Activated CD4-positive, alpha-beta T cell treated with anti-CD3 and anti-CD28 coated beads, Interleukin-2, amount 10 ng/mL, durations not matched to agents 24 days and 14 days (primary cell): ENCODE results near the gene UTP4. TPM values are rescaled to one million over a fixed set of nuclear protein-coding genes. Genes with fewer than 3 reads are reported as not detected.

Experiments
- DNase-seq: peaks from one replicate; pipeline ENCODE4 v3.0.0; 2022
- H3K27ac Mint-ChIP-seq: one replicate; pipeline ENCODE4 v1.8.0; 2022; ENCODE audit warnings: mild to moderate bottlenecking, mixed read lengths
- H3K27me3 Mint-ChIP-seq: one replicate; pipeline ENCODE4 v1.8.0; 2022; ENCODE audit warnings: mixed read lengths
- H3K36me3 Mint-ChIP-seq: one replicate; pipeline ENCODE4 v1.8.0; 2022; ENCODE audit warnings: low read depth, mild to moderate bottlenecking, mixed read lengths
- H3K4me1 Mint-ChIP-seq: one replicate; pipeline ENCODE4 v1.8.0; 2021; ENCODE audit warnings: mixed read lengths
- H3K4me3 Mint-ChIP-seq: one replicate; pipeline ENCODE4 v1.8.0; 2022; ENCODE audit warnings: mild to moderate bottlenecking, moderate library complexity, mixed read lengths
- H3K9me3 Mint-ChIP-seq: one replicate; pipeline ENCODE4 v1.8.0; 2021; ENCODE audit warnings: mixed read lengths
- intact Hi-C: fragments of 100-400 bp; cut with micrococcal nuclease; formaldehyde crosslinking; loops from one replicate; pipeline ENCODE4 v1.15.1; 2023
- total RNA-seq: library from RNA; stranded (reverse); gene quantifications from 2 replicates; pipeline ENCODE4 v1.2.3, GENCODE V29; 2022

Gene UTP4
- total RNA-seq, 1 donor from 2014 or later = 126 TPM

DNA sequence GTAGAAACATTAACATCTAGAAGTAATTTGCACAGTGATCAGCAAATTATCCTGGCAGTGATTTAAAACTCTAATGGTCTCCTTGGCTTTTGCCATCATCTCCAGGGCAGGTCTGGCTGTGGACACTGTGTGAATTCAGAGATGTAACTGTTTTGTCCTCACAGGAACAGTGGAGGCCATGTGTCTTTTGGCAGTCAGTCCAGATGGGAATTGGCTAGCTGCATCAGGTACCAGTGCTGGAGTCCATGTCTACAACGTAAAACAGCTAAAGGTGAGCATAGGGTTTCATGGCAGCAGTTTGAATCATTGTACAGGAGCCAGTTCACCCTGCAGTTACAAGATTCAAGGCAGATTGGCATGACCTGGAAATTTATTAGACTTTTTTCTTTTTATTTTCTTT lies 27.7 kb downstream of the UTP4 start:
- H3K9me3 Mint-ChIP-seq = no peaks in the 10 kb centered on the region
- no peak overlapping the region for H3K4me3 Mint-ChIP-seq
- no peak for DNase-seq
- peaks cover 74% of the 10 kb centered on the region for H3K36me3 Mint-ChIP-seq
- intact Hi-C loops = no loop called here
- no peak overlapping the region for H3K27ac Mint-ChIP-seq
- peaks cover 20% of the 10 kb centered on the region for H3K4me1 Mint-ChIP-seq
- H3K27me3 Mint-ChIP-seq = no peaks in the 10 kb centered on the region

DNA sequence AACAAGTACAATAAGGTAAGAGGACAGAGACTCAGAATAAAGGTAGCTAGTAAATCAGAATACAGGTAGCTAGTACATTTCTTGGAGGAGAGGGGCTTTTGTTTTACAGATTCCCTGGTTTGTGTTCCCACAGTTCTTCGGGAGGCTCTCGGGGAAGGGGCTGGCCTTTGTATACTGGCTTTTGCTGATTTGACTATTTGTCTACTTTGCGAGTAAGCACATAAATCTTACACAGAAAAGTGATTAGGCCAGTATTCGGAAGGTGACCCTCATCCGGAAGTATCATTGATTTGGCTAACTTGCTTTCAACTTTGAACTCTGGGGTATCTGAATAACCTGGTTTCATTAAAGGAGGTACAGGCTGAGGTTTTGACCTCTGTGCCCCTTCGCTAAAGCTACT lies 33.1 kb downstream of the UTP4 start:
- Mint-ChIP-seq H3K4me3 (peak overlapping the region; percentile 70), H3K27ac (peak overlapping the region; percentile 91), H3K36me3 (peaks cover 77% of the 10 kb centered on the region), H3K27me3 (no peaks in the 10 kb centered on the region), H3K9me3 (no peaks in the 10 kb centered on the region), H3K4me1 (peaks cover 42% of the 10 kb centered on the region)
- intact Hi-C loops = no loop called here
- DNase-seq = no peak

DNA sequence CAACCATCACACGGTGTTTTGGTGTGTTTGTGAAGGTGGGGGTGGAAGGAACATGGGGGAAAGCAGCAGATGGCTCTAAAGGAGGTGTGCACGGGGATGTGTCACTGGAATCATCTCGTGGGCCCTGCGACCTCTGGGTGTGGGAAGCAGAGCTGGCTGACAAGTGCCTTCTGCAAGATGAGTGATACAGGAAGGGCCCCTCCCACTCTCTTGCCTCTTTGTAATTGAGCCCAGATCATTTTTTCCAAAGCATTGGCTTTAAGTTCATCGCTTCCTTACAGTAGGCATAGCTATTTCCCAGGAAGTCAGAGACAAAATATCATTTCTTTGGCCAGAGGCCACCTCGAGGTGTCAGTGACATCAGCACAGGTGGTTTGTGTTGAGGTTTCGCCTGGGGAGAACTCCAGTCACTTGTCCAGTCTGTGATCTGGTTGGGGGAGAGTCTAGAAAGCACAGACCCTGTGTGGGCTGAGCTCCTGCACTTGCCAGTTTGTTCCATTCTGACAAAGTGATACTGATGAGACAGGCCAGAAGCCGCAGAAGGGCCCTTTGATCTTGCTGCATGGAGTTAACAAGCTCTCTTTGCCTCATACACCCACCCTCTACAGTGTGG lies 33.9 kb downstream of the UTP4 start:
- no peaks in the 10 kb centered on the region for H3K9me3 Mint-ChIP-seq
- H3K4me3 Mint-ChIP-seq = peak overlapping the region; percentile 70
- intact Hi-C loops = loop anchor here (1.0 to 2.0 kb wide), 6 partner anchors 20 to 1076 kb away; partner anchors contain the start of genes CHTF8 and UTP4
- peak; percentile 83 for DNase-seq
- no peaks in the 10 kb centered on the region for H3K27me3 Mint-ChIP-seq
- peak overlapping the region; percentile 91 for H3K27ac Mint-ChIP-seq
- H3K4me1 Mint-ChIP-seq = peaks cover 45% of the 10 kb centered on the region
- peaks cover 76% of the 10 kb centered on the region for H3K36me3 Mint-ChIP-seq

DNA sequence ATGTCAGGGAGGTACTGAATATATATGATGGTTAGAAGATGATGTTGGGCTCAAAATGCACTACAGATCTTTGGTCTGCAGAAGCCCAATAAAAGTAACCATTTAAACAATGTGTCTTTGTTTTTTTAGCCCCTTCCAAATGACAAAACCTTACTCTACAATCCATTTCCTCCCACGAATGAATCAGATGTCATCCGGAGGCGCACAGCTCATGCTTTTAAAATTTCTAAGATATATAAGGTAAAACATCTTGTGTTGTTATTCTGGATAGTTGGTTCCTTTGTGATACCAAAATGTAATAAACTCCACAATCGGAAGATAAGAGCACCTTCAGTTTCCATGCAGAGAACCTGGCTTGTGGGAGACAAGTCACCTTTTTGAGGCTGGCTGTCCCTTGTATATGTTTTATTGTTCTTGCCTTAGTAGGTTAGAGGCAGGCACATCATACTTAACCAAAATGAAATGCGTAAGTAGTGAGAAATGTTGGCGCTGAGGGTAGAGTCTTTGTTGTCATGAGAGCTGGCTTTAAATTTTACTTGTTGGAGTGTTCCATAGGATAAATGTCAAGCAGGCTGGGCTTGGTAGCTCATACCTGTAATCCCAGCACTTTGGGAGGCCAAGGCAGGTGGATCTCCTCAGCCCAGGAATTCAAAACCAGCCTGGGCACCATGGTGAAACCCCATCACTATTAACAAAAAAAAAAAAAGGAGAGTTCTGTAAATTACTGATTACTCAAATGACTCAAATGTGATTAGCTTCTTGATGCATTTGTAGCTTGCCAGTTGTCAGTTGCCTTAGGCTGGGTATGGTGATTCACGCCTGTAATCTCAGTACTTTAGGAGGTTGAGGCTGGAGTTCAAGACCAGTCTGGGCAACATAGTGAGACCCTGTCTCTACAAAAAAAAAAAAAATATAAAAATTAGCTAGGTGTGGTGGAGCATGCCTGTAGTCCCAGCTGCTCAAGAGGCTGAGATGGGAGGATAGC lies 34.8 kb downstream of the UTP4 start:
- Mint-ChIP-seq H3K27me3 (no peaks in the 10 kb centered on the region), H3K36me3 (peaks cover 77% of the 10 kb centered on the region), H3K4me3 (peak overlapping the region; percentile 70), H3K27ac (peak overlapping the region; percentile 91), H3K9me3 (no peaks in the 10 kb centered on the region), H3K4me1 (peaks cover 46% of the 10 kb centered on the region)
- DNase-seq = no peak
- intact Hi-C loops = loop anchor here (1.0 to 2.0 kb wide), 6 partner anchors 19 to 1076 kb away; partner anchors contain the start of genes CHTF8 and UTP4

DNA sequence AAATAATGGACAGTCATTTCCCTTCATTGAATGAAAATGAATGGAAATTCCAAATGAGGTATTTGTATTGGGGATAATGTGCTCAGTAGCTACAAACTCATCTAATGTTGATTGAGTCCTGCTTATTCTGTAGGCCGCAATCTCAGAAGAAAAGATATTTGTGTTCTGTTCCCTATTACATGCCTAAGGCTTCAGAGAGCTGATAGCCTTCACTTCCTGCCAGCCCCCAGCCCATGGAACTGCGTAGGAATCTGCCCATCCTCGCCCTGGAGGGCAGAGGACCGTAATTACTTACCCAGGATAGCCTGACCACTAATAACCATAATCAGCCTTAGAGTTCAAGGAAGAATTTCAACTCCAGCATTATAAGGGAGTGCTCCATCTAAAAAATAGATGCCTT lies 36.6 kb downstream of the UTP4 start:
- intact Hi-C loops = no loop called here
- H3K36me3 Mint-ChIP-seq = peaks cover 74% of the 10 kb centered on the region
- no peaks in the 10 kb centered on the region for H3K27me3 Mint-ChIP-seq
- no peak overlapping the region for H3K27ac Mint-ChIP-seq
- no peak for DNase-seq
- peaks cover 47% of the 10 kb centered on the region for H3K4me1 Mint-ChIP-seq
- no peaks in the 10 kb centered on the region for H3K9me3 Mint-ChIP-seq
- H3K4me3 Mint-ChIP-seq = no peak overlapping the region

DNA sequence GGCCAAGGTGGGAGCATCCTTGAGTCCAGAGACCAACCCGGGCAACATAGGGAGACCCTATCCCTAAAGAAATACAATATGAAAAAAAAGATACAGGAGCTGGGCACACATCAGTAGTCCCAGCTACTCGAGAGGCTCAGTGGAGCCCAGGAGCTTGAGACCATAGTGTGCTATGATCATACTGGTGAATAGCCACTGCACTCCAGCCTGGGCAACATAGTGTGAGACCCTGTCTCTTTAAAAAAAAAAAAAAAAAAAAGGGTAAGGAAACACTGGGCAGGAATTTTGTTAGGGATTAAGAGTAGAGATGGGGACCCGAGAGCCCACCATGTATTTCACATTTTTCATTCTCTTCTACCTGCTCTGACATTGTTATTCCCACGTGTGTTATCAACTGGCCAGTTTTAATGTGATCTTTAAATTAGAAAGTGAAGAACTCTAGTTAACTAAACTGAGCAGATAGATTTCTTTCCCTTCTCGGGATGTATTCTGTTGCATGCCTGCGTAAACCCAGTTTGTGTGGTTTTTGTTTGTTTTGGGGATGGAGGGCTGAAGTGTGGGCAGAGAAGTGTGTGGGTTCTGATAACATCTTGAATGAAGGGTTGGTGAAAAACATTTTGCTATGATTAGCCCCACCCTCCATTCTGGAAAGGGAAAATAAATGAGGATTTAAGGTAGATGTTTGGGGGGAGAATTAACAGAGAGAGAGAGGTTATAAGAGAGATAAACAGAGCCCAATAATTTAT lies 37.3 kb downstream of the UTP4 start:
- intact Hi-C loops = no loop called here
- Mint-ChIP-seq H3K36me3 (peaks cover 69% of the 10 kb centered on the region), H3K9me3 (no peaks in the 10 kb centered on the region), H3K27ac (peak overlapping the region; percentile 51), H3K27me3 (no peaks in the 10 kb centered on the region), H3K4me3 (peak overlapping the region; percentile 1), H3K4me1 (peaks cover 47% of the 10 kb centered on the region)
- no peak for DNase-seq

DNA sequence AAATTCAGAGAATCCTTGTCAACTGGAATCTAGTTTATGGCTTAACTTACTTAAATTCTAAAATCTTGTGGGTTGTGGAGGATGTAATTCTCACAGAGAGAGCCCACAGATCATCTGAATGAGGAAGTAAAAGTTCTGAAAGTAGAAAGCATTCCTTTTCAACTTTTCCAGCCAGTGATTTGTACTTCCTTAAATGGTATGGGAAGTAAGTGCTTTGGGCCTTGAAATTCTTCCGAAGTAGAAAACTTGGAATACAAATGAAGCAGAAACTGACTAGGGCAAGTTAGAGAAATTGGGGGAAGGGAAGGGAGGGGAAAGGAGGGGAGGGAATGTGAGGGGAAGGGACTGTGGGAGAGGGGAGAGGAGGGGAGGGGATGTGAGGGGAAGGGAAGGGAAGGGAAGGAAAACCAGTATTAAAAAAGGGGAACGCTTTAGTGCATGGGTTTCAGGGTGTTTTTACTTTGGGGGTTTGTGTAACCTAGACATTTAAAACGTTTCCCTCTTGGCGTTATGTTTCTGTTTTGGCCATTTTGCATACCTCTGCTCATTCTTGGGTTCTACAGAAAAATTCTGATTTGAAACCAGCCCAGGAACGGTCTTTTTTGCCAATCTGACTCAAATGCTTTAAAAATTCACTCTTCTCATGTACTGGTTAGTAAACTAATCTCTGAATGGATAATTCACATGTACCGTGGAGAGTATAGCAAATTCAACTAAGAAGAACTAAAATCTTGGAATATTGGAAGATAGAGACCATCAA lies 39.1 kb downstream of the UTP4 start:
- intact Hi-C loops = no loop called here
- Mint-ChIP-seq H3K4me3 (no peak overlapping the region), H3K27me3 (no peaks in the 10 kb centered on the region), H3K36me3 (peaks cover 56% of the 10 kb centered on the region), H3K4me1 (peaks cover 33% of the 10 kb centered on the region), H3K9me3 (no peaks in the 10 kb centered on the region), H3K27ac (no peak overlapping the region)
- DNase-seq = no peak

DNA sequence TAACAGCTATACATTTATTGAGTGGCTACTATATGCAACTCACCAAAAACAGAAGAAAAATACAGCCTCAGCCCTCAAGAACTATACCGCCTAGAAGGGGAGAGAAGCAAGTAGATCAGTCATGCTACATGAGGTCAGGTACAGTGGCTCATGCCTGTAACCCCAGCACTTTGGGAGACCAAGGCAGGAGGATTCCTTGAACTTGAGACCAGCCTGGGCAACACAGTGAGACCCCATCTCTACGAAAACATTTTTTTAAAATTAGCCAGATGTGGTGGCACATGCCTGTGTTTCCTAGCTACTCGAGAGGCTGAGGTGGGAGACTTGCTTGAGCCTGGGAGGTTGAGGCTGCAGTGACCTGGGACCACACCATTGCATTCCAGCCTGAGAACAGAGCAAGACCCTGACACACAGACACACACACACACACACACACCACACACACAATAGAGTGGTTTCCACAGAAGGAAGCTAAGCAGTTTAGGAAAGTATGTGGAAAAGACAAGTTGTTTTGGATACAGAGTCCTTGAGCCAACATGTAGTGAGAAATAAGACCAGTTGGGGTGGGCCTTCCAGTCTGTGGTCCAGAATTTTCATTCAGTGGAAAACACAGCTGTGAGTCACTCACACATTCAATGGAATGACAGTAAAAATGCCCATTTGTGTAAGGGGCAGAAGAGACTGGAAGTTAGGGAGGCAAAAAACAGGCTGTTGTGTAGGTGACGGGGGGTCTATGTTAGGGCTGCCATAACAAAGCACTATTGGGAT lies 43.8 kb downstream of the UTP4 start:
- peaks cover 19% of the 10 kb centered on the region for H3K36me3 Mint-ChIP-seq
- no peak overlapping the region for H3K27ac Mint-ChIP-seq
- no peak for DNase-seq
- intact Hi-C loops = no loop called here
- peaks cover 13% of the 10 kb centered on the region for H3K4me1 Mint-ChIP-seq
- no peaks in the 10 kb centered on the region for H3K27me3 Mint-ChIP-seq
- H3K4me3 Mint-ChIP-seq = no peak overlapping the region
- H3K9me3 Mint-ChIP-seq = no peaks in the 10 kb centered on the region

DNA sequence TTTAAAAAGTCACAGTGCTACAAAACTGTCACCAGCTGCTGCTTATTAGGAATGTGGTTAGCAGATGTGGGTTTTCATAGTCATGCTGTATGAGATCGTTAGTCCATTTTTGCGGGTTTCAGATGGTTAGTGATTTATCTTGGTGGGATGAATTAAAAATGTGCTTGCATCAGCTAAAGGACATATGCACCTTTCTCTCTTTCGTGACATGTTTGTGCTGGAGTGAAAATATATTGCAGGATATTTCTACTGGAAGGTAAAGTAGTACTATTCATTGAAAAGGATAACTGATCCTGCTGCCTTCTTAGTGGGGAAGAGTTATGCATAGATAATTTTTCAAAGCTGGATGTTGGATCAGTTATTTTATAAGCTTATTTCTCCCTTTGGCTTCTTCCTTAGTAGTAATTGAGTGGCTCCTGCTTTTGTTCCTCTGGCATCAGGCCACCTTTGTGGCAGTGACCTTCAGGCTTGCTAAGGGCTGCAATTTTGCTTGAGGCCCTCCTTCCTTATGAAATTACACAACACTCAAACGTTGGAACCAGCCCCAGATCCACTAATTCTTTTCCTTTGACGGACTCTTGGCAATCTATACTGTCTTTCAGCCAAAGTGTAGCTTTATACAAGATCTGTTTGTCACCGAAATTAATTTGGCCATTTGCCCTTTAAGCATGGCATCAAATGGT lies 47.0 kb downstream of the UTP4 start:
- intact Hi-C loops = no loop called here
- H3K4me3 Mint-ChIP-seq = no peak overlapping the region
- peaks cover 12% of the 10 kb centered on the region for H3K4me1 Mint-ChIP-seq
- H3K27ac Mint-ChIP-seq = no peak overlapping the region
- peaks cover 11% of the 10 kb centered on the region for H3K36me3 Mint-ChIP-seq
- no peaks in the 10 kb centered on the region for H3K9me3 Mint-ChIP-seq
- DNase-seq = no peak
- no peaks in the 10 kb centered on the region for H3K27me3 Mint-ChIP-seq

DNA sequence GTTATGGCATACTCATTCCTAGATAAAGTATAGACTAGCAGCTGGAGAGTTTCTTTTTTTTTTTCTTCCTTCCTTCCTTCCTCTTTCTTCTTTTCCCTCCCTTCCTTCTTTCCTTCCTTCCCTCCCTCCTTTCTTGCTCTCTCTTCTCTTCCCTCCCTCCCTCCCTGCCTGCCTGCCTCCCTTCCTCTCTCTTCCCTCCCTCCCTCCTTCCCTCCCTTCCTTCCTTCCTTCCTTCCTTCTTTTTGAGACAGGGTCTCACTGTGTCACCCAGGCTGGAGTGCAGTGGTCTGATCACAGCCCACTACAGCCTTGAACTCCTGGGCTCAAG lies 47.5 kb downstream of the UTP4 start:
- H3K4me1 Mint-ChIP-seq = peaks cover 16% of the 10 kb centered on the region
- no peaks in the 10 kb centered on the region for H3K27me3 Mint-ChIP-seq
- H3K36me3 Mint-ChIP-seq = peaks cover 13% of the 10 kb centered on the region
- intact Hi-C loops = no loop called here
- H3K4me3 Mint-ChIP-seq = no peak overlapping the region
- DNase-seq = no peak
- no peaks in the 10 kb centered on the region for H3K9me3 Mint-ChIP-seq
- no peak overlapping the region for H3K27ac Mint-ChIP-seq

DNA sequence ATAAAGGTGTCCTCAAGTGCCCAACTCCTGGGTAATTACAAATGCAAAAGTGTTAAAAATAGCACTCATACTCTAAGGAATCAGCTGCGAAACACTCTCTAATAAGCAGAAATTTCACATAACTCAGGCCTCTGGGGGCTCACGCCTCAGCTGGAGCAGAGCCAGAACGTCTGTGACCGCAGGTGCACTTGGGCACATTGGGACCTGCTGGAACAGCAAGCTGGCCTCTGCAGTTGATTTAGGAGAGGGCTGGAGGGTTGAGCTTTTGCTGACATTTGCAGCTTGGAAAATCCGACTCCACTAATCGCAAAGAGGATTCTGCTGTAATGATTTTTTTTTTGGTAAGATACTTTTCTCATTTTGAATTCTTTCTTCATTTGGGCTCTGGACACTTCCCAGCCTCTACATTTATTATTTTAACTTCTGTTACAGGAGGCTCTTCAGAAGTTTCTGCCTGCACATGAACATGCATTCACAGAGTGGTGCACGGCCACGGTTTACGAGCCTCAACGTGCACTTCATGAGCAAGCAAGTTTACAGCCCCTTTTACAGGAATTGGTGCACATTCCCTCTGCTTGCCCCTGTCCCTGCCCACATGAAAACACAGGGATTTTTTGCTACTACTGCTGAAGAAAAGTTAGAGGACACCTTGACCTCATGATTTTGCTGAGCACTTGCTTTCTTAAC lies 50.4 kb downstream of the UTP4 start:
- Mint-ChIP-seq H3K36me3 (peaks cover 11% of the 10 kb centered on the region), H3K27me3 (no peaks in the 10 kb centered on the region), H3K27ac (no peak overlapping the region), H3K4me1 (peaks cover 28% of the 10 kb centered on the region), H3K9me3 (no peaks in the 10 kb centered on the region), H3K4me3 (no peak overlapping the region)
- intact Hi-C loops = no loop called here
- DNase-seq = no peak
